ENCODE results near the gene RAPGEF1. TPM values are rescaled to one million over a fixed set of nuclear protein-coding genes. Genes with fewer than 3 reads are reported as not detected.

RAPGEF1 gene
- total and polyA plus RNA-seq, 2 of the 13 experiments (the other 11 are each of a cell fraction or from before 2014, with no cell fraction given), result 21.2 to 38.9 TPM

DNA sequence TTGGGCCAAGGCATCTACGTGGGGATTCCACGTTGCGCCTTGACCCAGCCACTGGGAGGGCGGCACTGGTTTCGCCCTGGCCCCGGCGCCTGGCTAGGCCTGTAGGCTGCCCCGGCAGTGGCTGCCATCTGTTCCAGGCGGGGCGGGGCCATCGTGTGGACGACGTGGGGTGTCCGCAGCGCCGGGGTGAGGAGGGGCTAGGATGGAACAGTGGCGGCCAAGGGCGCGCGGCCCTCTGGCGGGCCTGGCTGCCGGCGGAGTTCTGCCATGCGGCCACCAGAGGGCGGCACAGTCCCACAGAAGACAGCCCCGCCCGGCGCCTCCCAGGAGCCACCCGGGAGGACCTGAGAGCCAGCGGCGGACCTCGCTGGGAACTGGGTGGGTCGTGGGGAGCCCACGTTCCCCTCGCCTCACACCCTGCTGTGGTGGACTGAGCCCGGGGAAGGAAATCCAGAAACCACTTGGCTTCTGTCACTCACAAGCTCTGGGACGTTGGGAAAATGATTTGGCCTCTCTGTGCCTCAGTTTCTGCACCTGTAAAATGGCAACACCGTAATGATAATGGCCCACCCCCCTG, 22.6 kb upstream of the RAPGEF1 start (continued):
- TF ChIP-seq, protein P1, sequence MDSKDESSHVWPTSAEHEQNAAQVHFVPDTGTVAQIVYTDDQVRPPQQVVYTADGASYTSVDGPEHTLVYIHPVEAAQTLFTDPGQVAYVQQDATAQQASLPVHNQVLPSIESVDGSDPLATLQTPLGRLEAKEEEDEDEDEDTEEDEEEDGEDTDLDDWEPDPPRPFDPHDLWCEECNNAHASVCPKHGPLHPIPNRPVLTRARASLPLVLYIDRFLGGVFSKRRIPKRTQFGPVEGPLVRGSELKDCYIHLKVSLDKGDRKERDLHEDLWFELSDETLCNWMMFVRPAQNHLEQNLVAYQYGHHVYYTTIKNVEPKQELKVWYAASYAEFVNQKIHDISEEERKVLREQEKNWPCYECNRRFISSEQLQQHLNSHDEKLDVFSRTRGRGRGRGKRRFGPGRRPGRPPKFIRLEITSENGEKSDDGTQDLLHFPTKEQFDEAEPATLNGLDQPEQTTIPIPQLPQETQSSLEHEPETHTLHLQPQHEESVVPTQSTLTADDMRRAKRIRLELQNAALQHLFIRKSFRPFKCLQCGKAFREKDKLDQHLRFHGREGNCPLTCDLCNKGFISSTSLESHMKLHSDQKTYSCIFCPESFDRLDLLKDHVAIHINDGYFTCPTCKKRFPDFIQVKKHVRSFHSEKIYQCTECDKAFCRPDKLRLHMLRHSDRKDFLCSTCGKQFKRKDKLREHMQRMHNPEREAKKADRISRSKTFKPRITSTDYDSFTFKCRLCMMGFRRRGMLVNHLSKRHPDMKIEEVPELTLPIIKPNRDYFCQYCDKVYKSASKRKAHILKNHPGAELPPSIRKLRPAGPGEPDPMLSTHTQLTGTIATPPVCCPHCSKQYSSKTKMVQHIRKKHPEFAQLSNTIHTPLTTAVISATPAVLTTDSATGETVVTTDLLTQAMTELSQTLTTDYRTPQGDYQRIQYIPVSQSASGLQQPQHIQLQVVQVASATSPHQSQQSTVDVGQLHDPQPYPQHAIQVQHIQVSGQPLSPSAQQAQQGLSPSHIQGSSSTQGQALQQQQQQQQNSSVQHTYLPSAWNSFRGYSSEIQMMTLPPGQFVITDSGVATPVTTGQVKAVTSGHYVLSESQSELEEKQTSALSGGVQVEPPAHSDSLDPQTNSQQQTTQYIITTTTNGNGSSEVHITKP (CRISPR knock-in tag; IDR thresholded peaks at IDR 0.05; ENCODE audit: low read depth), result no peak
- TF ChIP-seq KMT2B (CRISPR knock-in tag; IDR thresholded peaks at IDR 0.05), result no peak
- no peak for TF ChIP-seq SUZ12 (IDR thresholded peaks at IDR 0.05; ENCODE audit: low read depth, low read length)
- TF ChIP-seq RXRA (CRISPR knock-in tag; IDR thresholded peaks at IDR 0.05), result no peak
- TF ChIP-seq NFIC (IDR thresholded peaks at IDR 0.05; ENCODE audit: low read length), result no peak
- no peak for TF ChIP-seq ETV5 (CRISPR knock-in tag; IDR thresholded peaks at IDR 0.05; ENCODE audit: borderline replicate concordance)
- no peak for TF ChIP-seq ZNF841 (CRISPR knock-in tag; IDR thresholded peaks at IDR 0.05; ENCODE audit: borderline replicate concordance)
- TF ChIP-seq ZNF33A (CRISPR knock-in tag; IDR thresholded peaks at IDR 0.05; ENCODE audit: borderline replicate concordance), result no peak
- no peak for TF ChIP-seq ZNF496 (CRISPR knock-in tag; IDR thresholded peaks at IDR 0.05; ENCODE audit: insufficient replicate concordance)
- no peak for TF ChIP-seq SMAD9 (CRISPR knock-in tag; IDR thresholded peaks at IDR 0.05)
- TF ChIP-seq, protein P2, sequence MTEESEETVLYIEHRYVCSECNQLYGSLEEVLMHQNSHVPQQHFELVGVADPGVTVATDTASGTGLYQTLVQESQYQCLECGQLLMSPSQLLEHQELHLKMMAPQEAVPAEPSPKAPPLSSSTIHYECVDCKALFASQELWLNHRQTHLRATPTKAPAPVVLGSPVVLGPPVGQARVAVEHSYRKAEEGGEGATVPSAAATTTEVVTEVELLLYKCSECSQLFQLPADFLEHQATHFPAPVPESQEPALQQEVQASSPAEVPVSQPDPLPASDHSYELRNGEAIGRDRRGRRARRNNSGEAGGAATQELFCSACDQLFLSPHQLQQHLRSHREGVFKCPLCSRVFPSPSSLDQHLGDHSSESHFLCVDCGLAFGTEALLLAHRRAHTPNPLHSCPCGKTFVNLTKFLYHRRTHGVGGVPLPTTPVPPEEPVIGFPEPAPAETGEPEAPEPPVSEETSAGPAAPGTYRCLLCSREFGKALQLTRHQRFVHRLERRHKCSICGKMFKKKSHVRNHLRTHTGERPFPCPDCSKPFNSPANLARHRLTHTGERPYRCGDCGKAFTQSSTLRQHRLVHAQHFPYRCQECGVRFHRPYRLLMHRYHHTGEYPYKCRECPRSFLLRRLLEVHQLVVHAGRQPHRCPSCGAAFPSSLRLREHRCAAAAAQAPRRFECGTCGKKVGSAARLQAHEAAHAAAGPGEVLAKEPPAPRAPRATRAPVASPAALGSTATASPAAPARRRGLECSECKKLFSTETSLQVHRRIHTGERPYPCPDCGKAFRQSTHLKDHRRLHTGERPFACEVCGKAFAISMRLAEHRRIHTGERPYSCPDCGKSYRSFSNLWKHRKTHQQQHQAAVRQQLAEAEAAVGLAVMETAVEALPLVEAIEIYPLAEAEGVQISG (CRISPR knock-in tag; IDR thresholded peaks at IDR 0.05), result 0 out of 2 replicates have a peak, but pooled peaks have one; percentile 22
- no peak for TF ChIP-seq ZNF432 (CRISPR knock-in tag; IDR thresholded peaks at IDR 0.05; ENCODE audit: borderline replicate concordance)
- TF ChIP-seq, protein P3, sequence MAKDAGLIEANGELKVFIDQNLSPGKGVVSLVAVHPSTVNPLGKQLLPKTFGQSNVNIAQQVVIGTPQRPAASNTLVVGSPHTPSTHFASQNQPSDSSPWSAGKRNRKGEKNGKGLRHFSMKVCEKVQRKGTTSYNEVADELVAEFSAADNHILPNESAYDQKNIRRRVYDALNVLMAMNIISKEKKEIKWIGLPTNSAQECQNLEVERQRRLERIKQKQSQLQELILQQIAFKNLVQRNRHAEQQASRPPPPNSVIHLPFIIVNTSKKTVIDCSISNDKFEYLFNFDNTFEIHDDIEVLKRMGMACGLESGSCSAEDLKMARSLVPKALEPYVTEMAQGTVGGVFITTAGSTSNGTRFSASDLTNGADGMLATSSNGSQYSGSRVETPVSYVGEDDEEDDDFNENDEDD (CRISPR knock-in tag; IDR thresholded peaks at IDR 0.05; ENCODE audit: borderline replicate concordance), result no peak
- no peak for TF ChIP-seq BORCS8-MEF2B (CRISPR knock-in tag; IDR thresholded peaks at IDR 0.05)
- no peak for TF ChIP-seq ZNF567 (CRISPR knock-in tag; IDR thresholded peaks at IDR 0.05; ENCODE audit: borderline replicate concordance)
- TF ChIP-seq CAMTA2 (CRISPR knock-in tag; IDR thresholded peaks at IDR 0.05; ENCODE audit: borderline replicate concordance), result no peak
- no peak for TF ChIP-seq ZNF451 (CRISPR knock-in tag; IDR thresholded peaks at IDR 0.05)
- TF ChIP-seq CCDC6 (CRISPR knock-in tag; IDR thresholded peaks at IDR 0.05), result no peak
- TF ChIP-seq, protein P4, sequence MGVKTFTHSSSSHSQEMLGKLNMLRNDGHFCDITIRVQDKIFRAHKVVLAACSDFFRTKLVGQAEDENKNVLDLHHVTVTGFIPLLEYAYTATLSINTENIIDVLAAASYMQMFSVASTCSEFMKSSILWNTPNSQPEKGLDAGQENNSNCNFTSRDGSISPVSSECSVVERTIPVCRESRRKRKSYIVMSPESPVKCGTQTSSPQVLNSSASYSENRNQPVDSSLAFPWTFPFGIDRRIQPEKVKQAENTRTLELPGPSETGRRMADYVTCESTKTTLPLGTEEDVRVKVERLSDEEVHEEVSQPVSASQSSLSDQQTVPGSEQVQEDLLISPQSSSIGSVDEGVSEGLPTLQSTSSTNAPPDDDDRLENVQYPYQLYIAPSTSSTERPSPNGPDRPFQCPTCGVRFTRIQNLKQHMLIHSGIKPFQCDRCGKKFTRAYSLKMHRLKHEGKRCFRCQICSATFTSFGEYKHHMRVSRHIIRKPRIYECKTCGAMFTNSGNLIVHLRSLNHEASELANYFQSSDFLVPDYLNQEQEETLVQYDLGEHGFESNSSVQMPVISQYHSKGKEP (CRISPR knock-in tag; IDR thresholded peaks at IDR 0.05), result no peak
- TF ChIP-seq ZNF777 (CRISPR knock-in tag; IDR thresholded peaks at IDR 0.05), result no peak
